K562 (cell line): ENCODE measurements around the gene LBH. TPM values are rescaled to one million over a fixed set of nuclear protein-coding genes. Genes with fewer than 3 reads are reported as not detected.
A peak's percentile ranks its signal among the peaks of the same experiment; 100 is the strongest.

Source experiments
- BCL6 ChIP-seq: fragments of 250-450 bp; sonication (Bioruptor Pico); IDR thresholded peaks from 2 replicates; pipeline ENCODE4 v1.4.0; 2020
- HDAC2 ChIP-seq: fragments of 450-650 bp; IDR thresholded peaks from 2 replicates; pipeline ENCODE4 v1.6.1; 2016; ENCODE audit warnings: mild to moderate bottlenecking
- HOXB6 ChIP-seq: fragments of 250-450 bp; sonication (Bioruptor Pico); IDR thresholded peaks from 2 replicates; pipeline ENCODE4 v1.5.1; 2022; ENCODE audit warnings: mild to moderate bottlenecking, borderline replicate concordance
- KDM4B ChIP-seq, 2 experiments: fragments of 450-650 bp in 1 of 2; sonication (generic) in 1 of 2; IDR thresholded peaks; 2 replicates each; pipeline ENCODE4 v1.6.1; 2016 to 2017; ENCODE audit warnings: borderline replicate concordance in 2 of 2, antibody characterized with exemption in 1 of 2, low read depth in 1 of 2, mild to moderate bottlenecking in 1 of 2
- MEIS2 ChIP-seq: fragments of 450-650 bp; IDR thresholded peaks from 2 replicates; pipeline ENCODE4 v1.6.1; 2014; ENCODE audit warnings: mild to moderate bottlenecking; ENCODE audit not compliant: partially characterized antibody
- NR4A1 ChIP-seq, 2 experiments: fragments of 250-450 bp in 1 of 2; fragments of 450-650 bp in 1 of 2; sonication (Bioruptor Pico) in 1 of 2; IDR thresholded peaks; 2 replicates each; pipeline versions ENCODE4 v1.4.0 to v1.6.1; 2016 to 2020; ENCODE audit warnings: mild to moderate bottlenecking in 2 of 2, missing compliant biosample characterization in 1 of 2, missing genetic modification characterization in 1 of 2, moderate library complexity in 1 of 2
- PHB2 ChIP-seq: fragments of 450-650 bp; IDR thresholded peaks from 2 replicates; pipeline ENCODE4 v1.6.1; 2017; ENCODE audit warnings: low read depth
- PRMT5 ChIP-seq: sonication (generic); formaldehyde crosslinking; IDR thresholded peaks from 2 replicates; pipeline ENCODE4 v1.5.0; 2020; ENCODE audit warnings: missing genetic modification reagents
- PTTG1 ChIP-seq: fragments of 450-650 bp; IDR thresholded peaks from 2 replicates; pipeline ENCODE4 v1.6.1; 2016; ENCODE audit warnings: low read depth, mild to moderate bottlenecking, missing genetic modification characterization, missing compliant biosample characterization
- PYGO2 ChIP-seq: fragments of 450-650 bp; IDR thresholded peaks from 2 replicates; pipeline ENCODE4 v1.6.1; 2016; ENCODE audit warnings: mild to moderate bottlenecking, missing genetic modification characterization, moderate library complexity, missing compliant biosample characterization
- SAFB2 ChIP-seq: fragments of 200-400 bp; formaldehyde crosslinking; IDR thresholded peaks from 2 replicates; pipeline ENCODE4 v1.6.1; 2018; ENCODE audit warnings: borderline replicate concordance, low read length, low read depth, moderate library complexity; ENCODE audit not compliant: severe bottlenecking
- SIX5 ChIP-seq, 2 experiments: IDR thresholded peaks; 2 replicates each; pipeline ENCODE4 v1.6.1; 2011; ENCODE audit warnings: low read length in 2 of 2, borderline replicate concordance in 1 of 2, low read depth in 1 of 2, mild to moderate bottlenecking in 1 of 2, moderate library complexity in 1 of 2; ENCODE audit not compliant: insufficient read depth in 1 of 2
- SMARCA4 ChIP-seq: fragments of 450-650 bp; IDR thresholded peaks from 2 replicates; pipeline ENCODE4 v1.6.1; 2016
- SMARCA5 ChIP-seq: fragments of 450-650 bp; IDR thresholded peaks from 2 replicates; pipeline ENCODE4 v1.6.1; 2016
- SRSF9 ChIP-seq: fragments of 200-400 bp; formaldehyde crosslinking; IDR thresholded peaks from 2 replicates; pipeline ENCODE4 v1.6.1; 2017; ENCODE audit warnings: low read depth, low read length, borderline replicate concordance
- TAF1 ChIP-seq: IDR thresholded peaks from 2 replicates; pipeline ENCODE4 v1.6.1; 2011; ENCODE audit warnings: mild to moderate bottlenecking, low read length, moderate library complexity; ENCODE audit not compliant: insufficient read depth, control insufficient read depth, severe bottlenecking; ENCODE audit errors: extremely low read depth
- TCFL5 ChIP-seq: fragments of 250-450 bp; sonication (Bioruptor Pico); conservative IDR thresholded peaks from 2 replicates; pipeline ENCODE4 v1.6.1; 2021; ENCODE audit warnings: mild to moderate bottlenecking, moderate library complexity, matching md5 sums
- ZEB2 ChIP-seq: fragments of 450-650 bp; IDR thresholded peaks from 2 replicates; pipeline ENCODE4 v1.6.1; 2016
- ZNF165 ChIP-seq: fragments of 250-450 bp; sonication (Bioruptor Pico); IDR thresholded peaks from 2 replicates; pipeline ENCODE4 v1.4.0; 2020; ENCODE audit warnings: borderline replicate concordance
- ZNF507 ChIP-seq: conservative IDR thresholded peaks from 2 replicates; pipeline ENCODE4 v1.6.1; 2017; ENCODE audit warnings: missing genetic modification characterization, missing compliant biosample characterization
- polyA plus RNA-seq, 8 experiments: library from polyadenylated mRNA; depleted of rRNA in 4 of 8; stranded (reverse) in 5 of 8; unstranded in 3 of 8; fragments of >200 nt; fragmentation: Nextera tagmentation in 2 of 8; fragmentation: Illumina TruSeq in 1 of 8; extraction: Ambion mirVana in 2 of 8; extraction: Trizol in 1 of 8; gene quantifications; 2 replicates each; pipeline versions ENCODE4 v1.2.1 to v1.2.3, GENCODE V29; 2011 to 2014; ENCODE audit warnings: inconsistent platforms in 1 of 8, missing spikeins in 1 of 8
- total RNA-seq, 7 experiments: library from RNA; depleted of rRNA in 6 of 7; stranded (reverse); fragments of >200 nt in 6 of 7; fragmentation: Illumina TruSeq in 2 of 7; extraction: Trizol in 2 of 7; gene quantifications; 2 replicates each; pipeline versions ENCODE4 v1.2.1 to v1.2.3, GENCODE V29; 2011 to 2021; ENCODE audit warnings: low replicate concordance in 1 of 7
- TF ChIP-seq, protein P1 (sequence below): IDR thresholded peaks from 2 replicates; pipeline ENCODE4 v1.6.1; 2012; ENCODE audit warnings: low read depth, low read length, improper control_type of control experiment, borderline replicate concordance
- TF ChIP-seq, protein P2 (sequence below): sonication (generic); IDR thresholded peaks from 2 replicates; pipeline ENCODE4 v1.6.1; 2016
- TF ChIP-seq, protein P3 (sequence below): fragments of 250-450 bp; sonication (Bioruptor Pico); IDR thresholded peaks from 2 replicates; pipeline ENCODE4 v1.5.1; 2021; ENCODE audit warnings: mild to moderate bottlenecking
- TF ChIP-seq, protein P4 (sequence below), 2 experiments: fragments of 450-650 bp in 1 of 2; sonication (generic) in 1 of 2; formaldehyde crosslinking in 1 of 2; IDR thresholded peaks in 1 of 2; conservative IDR thresholded peaks in 1 of 2; 2 replicates each; pipeline versions ENCODE4 v1.6.1 to v1.8.1; 2016 to 2023; ENCODE audit warnings: mild to moderate bottlenecking in 2 of 2, moderate library complexity in 2 of 2, inconsistent platforms in 1 of 2, missing genetic modification reagents in 1 of 2

Gene LBH
- total and polyA plus RNA-seq, 9 of the 15 experiments (the other 6 are each of a cell fraction or from before 2014, with no cell fraction given): 3.1 to 13.4 (median 7.4) TPM

DNA sequence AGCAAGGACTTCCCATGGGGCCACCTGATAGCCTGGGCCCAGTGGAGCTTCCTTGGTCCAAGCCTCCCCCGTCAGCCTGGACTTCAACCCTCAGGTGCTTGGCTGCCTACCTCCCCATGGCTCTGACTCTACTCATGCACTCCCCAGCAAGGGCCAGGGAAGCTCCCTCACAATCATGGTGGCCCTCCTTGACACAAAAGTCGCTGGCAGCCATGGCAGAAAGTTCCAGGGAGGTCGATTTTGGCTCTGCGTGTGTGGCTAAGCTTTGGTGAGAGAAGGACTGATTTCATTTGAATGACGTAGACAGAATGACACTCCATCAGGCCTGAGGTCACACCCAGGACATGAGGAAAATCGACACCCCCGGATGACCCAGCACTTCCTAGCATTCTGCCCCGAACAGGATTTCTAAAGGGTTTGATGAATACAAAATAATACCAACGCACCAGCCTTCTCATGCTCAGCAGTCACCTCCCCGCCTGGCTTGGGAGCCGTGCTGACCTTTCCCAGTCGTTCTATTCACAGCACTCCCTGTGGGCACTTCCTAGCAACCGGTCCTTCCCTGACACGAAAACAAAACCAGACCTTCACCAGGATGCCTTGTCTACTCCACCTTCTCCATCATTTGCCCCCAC is 52.7 kb downstream of the LBH start (continued):
- TF ChIP-seq HDAC2: no peak
- no peak for TF ChIP-seq PHB2
- TF ChIP-seq TCFL5 (CRISPR knock-in tag): no peak
- TF ChIP-seq BCL6 (CRISPR knock-in tag): no peak
- TF ChIP-seq, protein P1, sequence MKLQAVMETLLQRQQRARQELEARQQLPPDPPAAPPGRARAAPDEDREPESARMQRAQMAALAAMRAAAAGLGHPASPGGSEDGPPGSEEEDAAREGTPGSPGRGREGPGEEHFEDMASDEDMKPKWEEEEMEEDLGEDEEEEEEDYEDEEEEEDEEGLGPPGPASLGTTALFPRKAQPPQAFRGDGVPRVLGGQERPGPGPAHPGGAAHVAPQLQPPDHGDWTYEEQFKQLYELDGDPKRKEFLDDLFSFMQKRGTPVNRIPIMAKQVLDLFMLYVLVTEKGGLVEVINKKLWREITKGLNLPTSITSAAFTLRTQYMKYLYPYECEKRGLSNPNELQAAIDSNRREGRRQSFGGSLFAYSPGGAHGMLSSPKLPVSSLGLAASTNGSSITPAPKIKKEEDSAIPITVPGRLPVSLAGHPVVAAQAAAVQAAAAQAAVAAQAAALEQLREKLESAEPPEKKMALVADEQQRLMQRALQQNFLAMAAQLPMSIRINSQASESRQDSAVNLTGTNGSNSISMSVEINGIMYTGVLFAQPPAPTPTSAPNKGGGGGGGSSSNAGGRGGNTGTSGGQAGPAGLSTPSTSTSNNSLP: no peak
- no peak for TF ChIP-seq PRMT5
- TF ChIP-seq ZNF507 (tag): no peak
- TF ChIP-seq ZEB2: no peak
- no peak for TF ChIP-seq NR4A1 (CRISPR knock-in tag; IDR thresholded peaks at IDR 0.05)
- no peak for TF ChIP-seq NR4A1 (tag; IDR thresholded peaks at IDR 0.05)
- no peak for TF ChIP-seq PTTG1 (tag)
- TF ChIP-seq TAF1: no peak
- no peak for TF ChIP-seq SMARCA5
- no peak for TF ChIP-seq ZNF165 (CRISPR knock-in tag)
- TF ChIP-seq SAFB2: no peak
- TF ChIP-seq SMARCA4: no peak
- TF ChIP-seq PYGO2 (tag): no peak
- TF ChIP-seq, protein P2, sequence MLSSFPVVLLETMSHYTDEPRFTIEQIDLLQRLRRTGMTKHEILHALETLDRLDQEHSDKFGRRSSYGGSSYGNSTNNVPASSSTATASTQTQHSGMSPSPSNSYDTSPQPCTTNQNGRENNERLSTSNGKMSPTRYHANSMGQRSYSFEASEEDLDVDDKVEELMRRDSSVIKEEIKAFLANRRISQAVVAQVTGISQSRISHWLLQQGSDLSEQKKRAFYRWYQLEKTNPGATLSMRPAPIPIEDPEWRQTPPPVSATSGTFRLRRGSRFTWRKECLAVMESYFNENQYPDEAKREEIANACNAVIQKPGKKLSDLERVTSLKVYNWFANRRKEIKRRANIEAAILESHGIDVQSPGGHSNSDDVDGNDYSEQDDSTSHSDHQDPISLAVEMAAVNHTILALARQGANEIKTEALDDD: no peak
- TF ChIP-seq, protein P3, sequence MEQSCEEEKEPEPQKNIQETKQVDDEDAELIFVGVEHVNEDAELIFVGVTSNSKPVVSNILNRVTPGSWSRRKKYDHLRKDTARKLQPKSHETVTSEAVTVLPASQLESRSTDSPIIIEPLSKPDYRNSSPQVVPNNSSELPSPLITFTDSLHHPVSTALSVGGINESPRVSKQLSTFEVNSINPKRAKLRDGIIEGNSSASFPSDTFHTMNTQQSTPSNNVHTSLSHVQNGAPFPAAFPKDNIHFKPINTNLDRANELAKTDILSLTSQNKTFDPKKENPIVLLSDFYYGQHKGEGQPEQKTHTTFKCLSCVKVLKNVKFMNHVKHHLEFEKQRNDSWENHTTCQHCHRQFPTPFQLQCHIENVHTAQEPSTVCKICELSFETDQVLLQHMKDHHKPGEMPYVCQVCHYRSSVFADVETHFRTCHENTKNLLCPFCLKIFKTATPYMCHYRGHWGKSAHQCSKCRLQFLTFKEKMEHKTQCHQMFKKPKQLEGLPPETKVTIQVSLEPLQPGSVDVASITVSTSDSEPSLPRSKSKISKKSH (CRISPR knock-in tag): no peak
- TF ChIP-seq, protein P4, sequence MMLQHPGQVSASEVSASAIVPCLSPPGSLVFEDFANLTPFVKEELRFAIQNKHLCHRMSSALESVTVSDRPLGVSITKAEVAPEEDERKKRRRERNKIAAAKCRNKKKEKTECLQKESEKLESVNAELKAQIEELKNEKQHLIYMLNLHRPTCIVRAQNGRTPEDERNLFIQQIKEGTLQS (IDR thresholded peaks at IDR 0.05): peak; percentile 76
- TF ChIP-seq, protein P4 (CRISPR knock-in tag; conservative IDR thresholded peaks at IDR 0.05): no peak
- no peak for TF ChIP-seq SRSF9
- TF ChIP-seq MEIS2: peak; percentile 26
- no peak for TF ChIP-seq HOXB6 (CRISPR knock-in tag)
- no peak for TF ChIP-seq SIX5 (IDR thresholded peaks at IDR 0.05; ENCODE audit: borderline replicate concordance in 1 of 2, insufficient read depth in 1 of 2, low read depth in 1 of 2, low read length in 2 of 2)
- TF ChIP-seq KDM4B (IDR thresholded peaks at IDR 0.05; ENCODE audit: borderline replicate concordance in 2 of 2, low read depth in 1 of 2): no peak
